H1 (cell line): ENCODE data around the gene STOML1. TPM values are rescaled to one million over a fixed set of nuclear protein-coding genes. Genes with fewer than 3 reads are reported as not detected.

Experiments
- CTCF ChIA-PET: fragments of 300-600 bp; sonication (Branson Sonifier 250); formaldehyde crosslinking; loops from one replicate; lab custom pipeline; 2021; ENCODE audit not compliant: partially characterized antibody; lab: Charles Lee
- POLR2A ChIA-PET: fragments of 300-600 bp; sonication (Branson Sonifier 250); formaldehyde crosslinking; loops from one replicate; lab custom pipeline; 2021; ENCODE audit warnings: inconsistent platforms; ENCODE audit not compliant: partially characterized antibody; lab: Charles Lee
- DNase-seq, 2 experiments: peaks; one replicate each; pipeline versions ENCODE4 v3.0.0 to v3.0.0-alpha.2; 2010 to 2022; ENCODE audit warnings: low spot score in 2 of 2, low read depth in 1 of 2, mixed read lengths in 1 of 2
- FAIRE-seq: peaks from 2 replicates; lab custom pipeline; 2011; peaks lifted over from hg19 to GRCh38; lab: Jason Lieb, UNC
- H2AFZ ChIP-seq: 2 replicates; pipeline ENCODE4 v1.8.1; 2012; ENCODE audit warnings: low read length, inconsistent platforms
- H2AK5ac ChIP-seq: 2 replicates; pipeline ENCODE4 v1.6.1; 2013; ENCODE audit warnings: low read depth, low read length
- H2BK120ac ChIP-seq: replicated peaks from 2 replicates; pipeline ENCODE3; 2013; ENCODE audit warnings: low read depth, low read length, inconsistent platforms
- H2BK12ac ChIP-seq: 2 replicates; pipeline ENCODE4 v1.6.1; 2013; ENCODE audit warnings: low read depth, low read length
- H2BK15ac ChIP-seq: 2 replicates; pipeline ENCODE4 v1.6.1; 2013; ENCODE audit warnings: low read length
- H2BK20ac ChIP-seq: 2 replicates; pipeline ENCODE4 v1.6.1; 2013; ENCODE audit warnings: low read length
- H2BK5ac ChIP-seq: 2 replicates; pipeline ENCODE4 v1.6.1; 2013; ENCODE audit warnings: low read depth, low read length
- H3K14ac ChIP-seq: 2 replicates; pipeline ENCODE4 v1.6.1; 2013; ENCODE audit warnings: inconsistent platforms; ENCODE audit not compliant: insufficient read length
- H3K18ac ChIP-seq: 2 replicates; pipeline ENCODE4 v1.6.1; 2013; ENCODE audit warnings: low read length; ENCODE audit errors: extremely low read depth
- H3K23ac ChIP-seq: 2 replicates; pipeline ENCODE4 v1.6.1; 2013; ENCODE audit warnings: inconsistent platforms; ENCODE audit not compliant: insufficient read length
- H3K23me2 ChIP-seq: 2 replicates; pipeline ENCODE4 v1.6.1; 2013; ENCODE audit warnings: low read depth, low read length
- H3K27ac ChIP-seq: 2 replicates; pipeline ENCODE4 v1.6.1; 2011; ENCODE audit warnings: low read depth, low read length, inconsistent platforms
- H3K27me3 ChIP-seq, 4 experiments: replicated peaks in 1 of 4; 1 replicate in 1 of 4; 2 replicates in 3 of 4; pipeline versions ENCODE4 v1.6.1 to v1.8.1; 2011 to 2013; ENCODE audit warnings: low read length in 3 of 4, mild to moderate bottlenecking in 3 of 4, inconsistent platforms in 2 of 4, mixed read lengths in 2 of 4, moderate library complexity in 1 of 4; ENCODE audit not compliant: control insufficient read depth in 3 of 4, insufficient read depth in 3 of 4; ENCODE audit errors: extremely low read depth in 1 of 4
- H3K36me3 ChIP-seq, 4 experiments: 2 replicates each; pipeline versions ENCODE4 v1.6.1 to v1.8.1; 2011 to 2013; ENCODE audit warnings: mild to moderate bottlenecking in 4 of 4, low read length in 3 of 4, moderate library complexity in 2 of 4, control low read depth in 1 of 4, inconsistent platforms in 1 of 4; ENCODE audit not compliant: insufficient read depth in 4 of 4, control insufficient read depth in 2 of 4
- H3K4ac ChIP-seq: replicated peaks from 2 replicates; pipeline ENCODE3; 2013; ENCODE audit warnings: low read length, low read depth, mixed read lengths, inconsistent platforms; ENCODE audit not compliant: insufficient read length
- H3K4me1 ChIP-seq, 4 experiments: replicated peaks in 1 of 4; 1 replicate in 1 of 4; 2 replicates in 3 of 4; pipeline versions ENCODE4 v1.6.1 to v1.8.1; 2011 to 2013; ENCODE audit warnings: low read length in 3 of 4, inconsistent platforms in 2 of 4, mixed read lengths in 1 of 4; ENCODE audit not compliant: insufficient read depth in 4 of 4, control insufficient read depth in 3 of 4
- H3K4me2 ChIP-seq, 2 experiments: 2 replicates each; pipeline versions ENCODE4 v1.6.1 to v1.8.1; 2011 to 2013; ENCODE audit warnings: low read depth in 2 of 2, low read length in 2 of 2, control low read depth in 1 of 2, inconsistent platforms in 1 of 2, mild to moderate bottlenecking in 1 of 2; ENCODE audit not compliant: insufficient read depth in 1 of 2
- H3K4me3 ChIP-seq, 4 experiments: fragments of 200-600, 300-600 bp in 1 of 4; sonication (generic), shearing (Covaris generic), sonication (Bioruptor Twin) in 1 of 4; 2 replicates each; pipeline versions ENCODE4 v1.5.1 to v1.8.1; 2011 to 2016; ENCODE audit warnings: low read length in 4 of 4, low read depth in 3 of 4, control low read depth in 2 of 4, inconsistent platforms in 2 of 4, mild to moderate bottlenecking in 2 of 4, mixed read lengths in 1 of 4, moderate library complexity in 1 of 4; ENCODE audit not compliant: insufficient read depth in 2 of 4; ENCODE audit errors: extremely low read depth in 1 of 4
- H3K56ac ChIP-seq: replicated peaks from 2 replicates; pipeline ENCODE3; 2013; ENCODE audit warnings: low read depth, mild to moderate bottlenecking, mixed read lengths, low read length, inconsistent platforms; ENCODE audit not compliant: insufficient read length
- H3K79me1 ChIP-seq: 2 replicates; pipeline ENCODE4 v1.6.1; 2013; ENCODE audit warnings: low read depth, low read length, control low read depth
- H3K79me2 ChIP-seq, 2 experiments: 2 replicates each; pipeline versions ENCODE4 v1.6.1 to v1.8.1; 2012 to 2013; ENCODE audit warnings: low read length in 2 of 2, mild to moderate bottlenecking in 2 of 2, inconsistent platforms in 1 of 2; ENCODE audit not compliant: insufficient read depth in 2 of 2, control insufficient read depth in 1 of 2
- H3K9ac ChIP-seq, 4 experiments: replicated peaks in 1 of 4; 1 replicate in 1 of 4; 2 replicates in 3 of 4; pipeline versions ENCODE4 v1.6.1 to v1.8.1; 2011 to 2013; ENCODE audit warnings: low read depth in 3 of 4, low read length in 3 of 4, control low read depth in 2 of 4, mild to moderate bottlenecking in 2 of 4, moderate library complexity in 2 of 4, inconsistent platforms in 1 of 4; ENCODE audit errors: extremely low read depth in 1 of 4
- H3K9me3 ChIP-seq, 2 experiments: 2 replicates each; pipeline versions ENCODE4 v1.6.1 to v1.8.1; 2012 to 2013; ENCODE audit warnings: mild to moderate bottlenecking in 2 of 2, moderate library complexity in 2 of 2, control low read depth in 1 of 2, inconsistent platforms in 1 of 2, low read depth in 1 of 2, low read length in 1 of 2, mixed read lengths in 1 of 2; ENCODE audit not compliant: insufficient read depth in 2 of 2
- H4K20me1 ChIP-seq, 2 experiments: replicated peaks in 1 of 2; 2 replicates each; pipeline versions ENCODE3 to v1.8.1; 2011 to 2013; ENCODE audit warnings: inconsistent platforms in 2 of 2, low read length in 2 of 2, mild to moderate bottlenecking in 1 of 2; ENCODE audit not compliant: insufficient read depth in 2 of 2, control insufficient read depth in 1 of 2
- H4K5ac ChIP-seq: 2 replicates; pipeline ENCODE4 v1.6.1; 2013; ENCODE audit warnings: low read length, low read depth, mixed read lengths, inconsistent platforms; ENCODE audit not compliant: insufficient read length
- H4K8ac ChIP-seq: 2 replicates; pipeline ENCODE4 v1.8.0; 2013; ENCODE audit warnings: mild to moderate bottlenecking, moderate library complexity, low read length, inconsistent platforms; ENCODE audit not compliant: insufficient read depth; ENCODE audit errors: extremely low read depth
- H4K91ac ChIP-seq: replicated peaks from 2 replicates; pipeline ENCODE3; 2013; ENCODE audit warnings: low read length, mixed read lengths, inconsistent platforms; ENCODE audit not compliant: insufficient read length
- BRCA1 ChIP-seq: IDR thresholded peaks from 2 replicates; pipeline ENCODE4 v1.6.1; 2012; ENCODE audit warnings: low read depth, low read length, improper control_type of control experiment
- TCF12 ChIP-seq: IDR thresholded peaks from 2 replicates; pipeline ENCODE4 v1.6.1; 2011; ENCODE audit warnings: low read depth, mild to moderate bottlenecking, low read length
- WGBS, 2 experiments: shearing (Covaris generic) in 1 of 2; methylation state at CpG; one replicate each; pipeline versions ENCODE4 v1.1.6 to v1.1.7; 2013 to 2015; ENCODE audit warnings: low lambda C conversion rate in 2 of 2, mixed read lengths in 2 of 2, inconsistent platforms in 1 of 2, low coverage in 1 of 2, missing lambda C conversion rate in 1 of 2; ENCODE audit not compliant: insufficient replicate concordance in 2 of 2, insufficient coverage in 1 of 2, insufficient read length in 1 of 2; ENCODE audit errors: extremely low coverage in 1 of 2, missing lambda C conversion rate in 1 of 2; 5-methylcytosine and 5-hydroxymethylcytosine counted together
- polyA plus RNA-seq, 7 experiments: library from polyadenylated mRNA; depleted of rRNA in 3 of 7; stranded (reverse) in 5 of 7; unstranded in 2 of 7; fragments of >200 nt in 5 of 7; fragments of 200-250 nt in 2 of 7; gene quantifications; 1 replicate in 5 of 7; 2 replicates in 1 of 7; 4 replicates in 1 of 7; pipeline versions ENCODE4 v1.2.1 to v1.2.3, GENCODE V29; 2011 to 2013; ENCODE audit warnings: missing spikeins in 2 of 7, mixed read lengths in 2 of 7
- total RNA-seq: library from RNA; stranded (reverse); fragmentation: NEBNext Ultra II Directional; extraction: Animal tissue kit (Norgen Biotek cat#: 25700); gene quantifications from 2 replicates; pipeline ENCODE4 v1.2.1, GENCODE V29; 2021

The STOML1 gene
- total and polyA plus RNA-seq, 2 of the 8 experiments (the other 6 are each of a cell fraction or from before 2014, with no cell fraction given), result 2.6 to 3.2 TPM

GRCh38 chr15:74040109-74040850, 48.2 kb upstream of the STOML1 start:
- FAIRE-seq, result no peak
- POLR2A ChIA-PET, result interaction anchor here (1.1 kb wide), 1 partner anchor 75 kb away, joined by 3 read pairs; no protein-coding TSS in a partner anchor
- DNase-seq, result peak in 1 of 2 experiments; percentile 27

More at GRCh38 chr15:74040109-74040850, 48.2 kb upstream of the STOML1 start:
- Histone ChIP-seq H2BK12ac (no peak overlapping the region), H3K27ac (no peak overlapping the region), H3K56ac (no peak overlapping the region), H3K9me3 (no peaks in the 10 kb centered on the region), H2BK120ac (no peak overlapping the region), H3K9ac (no peak overlapping the region), H3K79me1 (no peaks in the 10 kb centered on the region), H2BK15ac (no peak overlapping the region), H4K5ac (no peak overlapping the region), H3K79me2 (no peaks in the 10 kb centered on the region), H3K4me1 (peaks cover 0 to 7% (median 6%) of the 10 kb centered on the region in 4 experiments; a peak in 4 of 7 replicates), H4K91ac (no peak overlapping the region), H3K23ac (no peak overlapping the region), H4K20me1 (no peaks in the 10 kb centered on the region), H2AFZ (no peak overlapping the region), H3K18ac (no peak overlapping the region), H3K36me3 (peaks cover 0 to 2% (median 0%) of the 10 kb centered on the region in 4 experiments; a peak in 3 of 8 replicates), H3K4me2 (no peak overlapping the region), H4K8ac (no peak overlapping the region), H2BK5ac (no peak overlapping the region), H3K27me3 (no peaks in the 10 kb centered on the region), H3K23me2 (no peaks in the 10 kb centered on the region), H2BK20ac (no peak overlapping the region), H3K4me3 (no peak overlapping the region), H3K14ac (no peak overlapping the region), H3K4ac (no peak overlapping the region), H2AK5ac (no peak overlapping the region)
- WGBS, 2 experiments, result 87% methylated on average over 7 of the region's 7 CpGs; no CpG with 5 or more reads in 1 of the 2 experiments
- CTCF ChIA-PET, result interaction anchor here (0.5 to 13.0 kb wide), 19 partner anchors 6 to 702 kb away, joined by 3 to 174 read pairs (median 3); partner anchors contain the start of gene PML
- TF ChIP-seq TCF12 (0 out of 2 replicates have a peak, but pooled peaks have one; percentile 18), BRCA1 (no peak)
